SK-N-SH treated with all-trans-retinoic acid at 6 μM for 48 hours (cell line): ENCODE results near the gene BNC2.

ENCODE experiments used
- ARNTL ChIP-seq: fragments of 450-650 bp; formaldehyde crosslinking; IDR thresholded peaks from 2 replicates; pipeline ENCODE4 v1.5.0; 2020; ENCODE audit warnings: low read depth, mild to moderate bottlenecking, moderate library complexity, borderline replicate concordance
- ZC3H10 ChIP-seq: fragments of 250-450 bp; sonication (Bioruptor Pico); IDR thresholded peaks from 2 replicates; pipeline ENCODE4 v1.5.1; 2021; ENCODE audit warnings: mild to moderate bottlenecking, moderate library complexity
- TF ChIP-seq, protein P1 (sequence below): fragments of 250-450 bp; sonication (Bioruptor Pico); IDR thresholded peaks from 2 replicates; pipeline ENCODE4 v1.5.1; 2021; ENCODE audit warnings: mild to moderate bottlenecking, moderate library complexity
- TF ChIP-seq, protein P2 (sequence below): fragments of 250-450 bp; sonication (Bioruptor Pico); IDR thresholded peaks from 2 replicates; pipeline ENCODE4 v1.8.0; 2020; ENCODE audit warnings: mild to moderate bottlenecking, moderate library complexity, borderline replicate concordance

DNA sequence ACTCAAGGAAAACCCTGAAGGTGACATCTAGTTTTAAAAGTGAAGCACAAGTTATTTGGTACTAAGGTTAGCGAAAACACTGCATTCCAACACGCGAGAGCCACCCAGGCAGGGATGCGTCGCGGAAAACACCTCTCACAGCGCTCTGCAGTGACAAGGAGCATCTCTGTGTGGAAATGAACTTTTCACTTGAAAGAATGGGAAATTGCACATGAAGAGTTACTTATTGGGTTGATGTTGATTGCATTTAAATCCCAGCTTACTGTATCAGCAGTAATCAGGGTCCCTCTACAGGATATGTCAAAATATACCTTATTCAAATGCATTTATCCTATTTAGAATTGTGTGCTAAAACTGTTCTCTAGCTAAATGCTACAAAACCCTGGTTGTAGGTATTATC is 144.4 kb downstream of the BNC2 start:
- TF ChIP-seq, protein P1, sequence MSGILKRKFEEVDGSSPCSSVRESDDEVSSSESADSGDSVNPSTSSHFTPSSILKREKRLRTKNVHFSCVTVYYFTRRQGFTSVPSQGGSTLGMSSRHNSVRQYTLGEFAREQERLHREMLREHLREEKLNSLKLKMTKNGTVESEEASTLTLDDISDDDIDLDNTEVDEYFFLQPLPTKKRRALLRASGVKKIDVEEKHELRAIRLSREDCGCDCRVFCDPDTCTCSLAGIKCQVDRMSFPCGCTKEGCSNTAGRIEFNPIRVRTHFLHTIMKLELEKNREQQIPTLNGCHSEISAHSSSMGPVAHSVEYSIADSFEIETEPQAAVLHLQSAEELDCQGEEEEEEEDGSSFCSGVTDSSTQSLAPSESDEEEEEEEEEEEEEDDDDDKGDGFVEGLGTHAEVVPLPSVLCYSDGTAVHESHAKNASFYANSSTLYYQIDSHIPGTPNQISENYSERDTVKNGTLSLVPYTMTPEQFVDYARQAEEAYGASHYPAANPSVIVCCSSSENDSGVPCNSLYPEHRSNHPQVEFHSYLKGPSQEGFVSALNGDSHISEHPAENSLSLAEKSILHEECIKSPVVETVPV (CRISPR knock-in tag) = no peak
- TF ChIP-seq ZC3H10 (CRISPR knock-in tag) (no peak), ARNTL (no peak)
- TF ChIP-seq, protein P2, sequence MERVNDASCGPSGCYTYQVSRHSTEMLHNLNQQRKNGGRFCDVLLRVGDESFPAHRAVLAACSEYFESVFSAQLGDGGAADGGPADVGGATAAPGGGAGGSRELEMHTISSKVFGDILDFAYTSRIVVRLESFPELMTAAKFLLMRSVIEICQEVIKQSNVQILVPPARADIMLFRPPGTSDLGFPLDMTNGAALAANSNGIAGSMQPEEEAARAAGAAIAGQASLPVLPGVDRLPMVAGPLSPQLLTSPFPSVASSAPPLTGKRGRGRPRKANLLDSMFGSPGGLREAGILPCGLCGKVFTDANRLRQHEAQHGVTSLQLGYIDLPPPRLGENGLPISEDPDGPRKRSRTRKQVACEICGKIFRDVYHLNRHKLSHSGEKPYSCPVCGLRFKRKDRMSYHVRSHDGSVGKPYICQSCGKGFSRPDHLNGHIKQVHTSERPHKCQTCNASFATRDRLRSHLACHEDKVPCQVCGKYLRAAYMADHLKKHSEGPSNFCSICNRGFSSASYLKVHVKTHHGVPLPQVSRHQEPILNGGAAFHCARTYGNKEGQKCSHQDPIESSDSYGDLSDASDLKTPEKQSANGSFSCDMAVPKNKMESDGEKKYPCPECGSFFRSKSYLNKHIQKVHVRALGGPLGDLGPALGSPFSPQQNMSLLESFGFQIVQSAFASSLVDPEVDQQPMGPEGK = no peak
